Ishikawa (cell line): ENCODE data around the gene FRZB.

ENCODE experiments used
- CEBPB ChIP-seq: IDR thresholded peaks from 2 replicates; pipeline ENCODE4 v1.6.1; 2012
- CREB1 ChIP-seq: IDR thresholded peaks from 2 replicates; pipeline ENCODE4 v1.6.1; 2012; ENCODE audit warnings: low read depth
- EGR1 ChIP-seq: IDR thresholded peaks from 2 replicates; pipeline ENCODE4 v1.6.1; 2012
- EP300 ChIP-seq: IDR thresholded peaks from 2 replicates; pipeline ENCODE4 v1.6.1; 2012; ENCODE audit warnings: borderline replicate concordance
- FOXM1 ChIP-seq: IDR thresholded peaks from 2 replicates; pipeline ENCODE4 v1.6.1; 2012; ENCODE audit warnings: low read depth, borderline replicate concordance
- NFIC ChIP-seq: IDR thresholded peaks from 2 replicates; pipeline ENCODE4 v1.6.1; 2012
- RAD21 ChIP-seq: IDR thresholded peaks from 2 replicates; pipeline ENCODE4 v1.6.1; 2012; ENCODE audit warnings: low read depth
- TAF1 ChIP-seq: IDR thresholded peaks from 2 replicates; pipeline ENCODE4 v1.6.1; 2012; ENCODE audit warnings: low read depth, mild to moderate bottlenecking
- TCF12 ChIP-seq: IDR thresholded peaks from 2 replicates; pipeline ENCODE4 v1.6.1; 2012; ENCODE audit warnings: low read depth
- TEAD4 ChIP-seq: IDR thresholded peaks from 2 replicates; pipeline ENCODE4 v1.6.1; 2012
- YY1 ChIP-seq: IDR thresholded peaks from 2 replicates; pipeline ENCODE4 v1.6.1; 2012; ENCODE audit warnings: low read depth
- ZBTB7A ChIP-seq: IDR thresholded peaks from 2 replicates; pipeline ENCODE4 v1.6.1; 2012; ENCODE audit warnings: low read depth
- TF ChIP-seq, protein P1 (sequence below): IDR thresholded peaks from 2 replicates; pipeline ENCODE4 v1.6.1; 2012; ENCODE audit warnings: low read depth, mild to moderate bottlenecking
- TF ChIP-seq, protein P2 (sequence below): IDR thresholded peaks from 2 replicates; pipeline ENCODE4 v1.6.1; 2012
- TF ChIP-seq, protein P3 (sequence below): IDR thresholded peaks from 2 replicates; pipeline ENCODE4 v1.6.1; 2012

FRZB gene

DNA sequence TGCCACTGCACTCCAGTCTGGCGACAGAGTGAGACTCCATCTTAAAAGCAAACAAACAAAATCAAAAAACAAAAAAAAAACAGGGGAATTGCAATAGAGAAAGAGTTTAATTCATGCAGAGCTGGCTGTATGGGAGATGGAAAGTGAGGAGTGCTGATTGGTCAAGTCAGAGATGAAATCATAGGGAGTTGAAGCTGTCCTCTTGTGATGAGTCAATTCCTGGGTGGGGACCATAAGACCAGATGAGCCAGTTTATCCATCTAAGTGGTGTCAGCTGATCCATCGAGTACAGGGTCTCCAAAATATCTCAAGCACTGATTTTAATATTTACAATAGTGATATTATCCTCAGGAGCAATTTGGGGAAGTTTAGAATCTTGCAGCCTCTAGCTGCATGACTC is 45.3 kb downstream of the FRZB start:
- TF ChIP-seq NFIC (no peak), CEBPB (no peak)
- TF ChIP-seq, protein P1, sequence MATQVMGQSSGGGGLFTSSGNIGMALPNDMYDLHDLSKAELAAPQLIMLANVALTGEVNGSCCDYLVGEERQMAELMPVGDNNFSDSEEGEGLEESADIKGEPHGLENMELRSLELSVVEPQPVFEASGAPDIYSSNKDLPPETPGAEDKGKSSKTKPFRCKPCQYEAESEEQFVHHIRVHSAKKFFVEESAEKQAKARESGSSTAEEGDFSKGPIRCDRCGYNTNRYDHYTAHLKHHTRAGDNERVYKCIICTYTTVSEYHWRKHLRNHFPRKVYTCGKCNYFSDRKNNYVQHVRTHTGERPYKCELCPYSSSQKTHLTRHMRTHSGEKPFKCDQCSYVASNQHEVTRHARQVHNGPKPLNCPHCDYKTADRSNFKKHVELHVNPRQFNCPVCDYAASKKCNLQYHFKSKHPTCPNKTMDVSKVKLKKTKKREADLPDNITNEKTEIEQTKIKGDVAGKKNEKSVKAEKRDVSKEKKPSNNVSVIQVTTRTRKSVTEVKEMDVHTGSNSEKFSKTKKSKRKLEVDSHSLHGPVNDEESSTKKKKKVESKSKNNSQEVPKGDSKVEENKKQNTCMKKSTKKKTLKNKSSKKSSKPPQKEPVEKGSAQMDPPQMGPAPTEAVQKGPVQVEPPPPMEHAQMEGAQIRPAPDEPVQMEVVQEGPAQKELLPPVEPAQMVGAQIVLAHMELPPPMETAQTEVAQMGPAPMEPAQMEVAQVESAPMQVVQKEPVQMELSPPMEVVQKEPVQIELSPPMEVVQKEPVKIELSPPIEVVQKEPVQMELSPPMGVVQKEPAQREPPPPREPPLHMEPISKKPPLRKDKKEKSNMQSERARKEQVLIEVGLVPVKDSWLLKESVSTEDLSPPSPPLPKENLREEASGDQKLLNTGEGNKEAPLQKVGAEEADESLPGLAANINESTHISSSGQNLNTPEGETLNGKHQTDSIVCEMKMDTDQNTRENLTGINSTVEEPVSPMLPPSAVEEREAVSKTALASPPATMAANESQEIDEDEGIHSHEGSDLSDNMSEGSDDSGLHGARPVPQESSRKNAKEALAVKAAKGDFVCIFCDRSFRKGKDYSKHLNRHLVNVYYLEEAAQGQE = no peak

DNA sequence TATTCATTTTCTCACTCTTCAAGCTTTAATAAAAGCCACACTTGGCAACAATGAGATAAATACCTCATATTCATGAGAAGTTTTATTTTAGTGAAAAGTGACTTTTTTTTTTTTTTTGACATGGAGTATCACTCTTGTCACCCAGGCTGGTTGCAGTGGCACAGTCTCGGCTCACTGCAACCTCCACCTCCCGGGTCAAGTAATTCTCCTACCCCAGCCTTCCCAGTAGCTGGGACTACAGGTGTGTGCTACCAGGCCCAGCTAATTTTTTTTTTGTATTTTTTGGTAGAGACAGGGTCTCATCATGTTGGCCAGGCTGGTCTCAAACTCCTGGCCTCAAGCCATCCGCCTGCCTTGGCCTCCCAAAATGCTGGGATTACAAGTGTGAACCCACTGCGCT is 47.0 kb downstream of the FRZB start:
- TF ChIP-seq, protein P2, sequence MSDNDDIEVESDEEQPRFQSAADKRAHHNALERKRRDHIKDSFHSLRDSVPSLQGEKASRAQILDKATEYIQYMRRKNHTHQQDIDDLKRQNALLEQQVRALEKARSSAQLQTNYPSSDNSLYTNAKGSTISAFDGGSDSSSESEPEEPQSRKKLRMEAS = no peak
- TF ChIP-seq TEAD4 (no peak), YY1 (no peak), EGR1 (no peak), FOXM1 (no peak), RAD21 (no peak), CEBPB (no peak), TCF12 (no peak), CREB1 (no peak), TAF1 (no peak)
- TF ChIP-seq, protein P3, sequence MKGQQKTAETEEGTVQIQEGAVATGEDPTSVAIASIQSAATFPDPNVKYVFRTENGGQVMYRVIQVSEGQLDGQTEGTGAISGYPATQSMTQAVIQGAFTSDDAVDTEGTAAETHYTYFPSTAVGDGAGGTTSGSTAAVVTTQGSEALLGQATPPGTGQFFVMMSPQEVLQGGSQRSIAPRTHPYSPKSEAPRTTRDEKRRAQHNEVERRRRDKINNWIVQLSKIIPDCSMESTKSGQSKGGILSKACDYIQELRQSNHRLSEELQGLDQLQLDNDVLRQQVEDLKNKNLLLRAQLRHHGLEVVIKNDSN = no peak

DNA sequence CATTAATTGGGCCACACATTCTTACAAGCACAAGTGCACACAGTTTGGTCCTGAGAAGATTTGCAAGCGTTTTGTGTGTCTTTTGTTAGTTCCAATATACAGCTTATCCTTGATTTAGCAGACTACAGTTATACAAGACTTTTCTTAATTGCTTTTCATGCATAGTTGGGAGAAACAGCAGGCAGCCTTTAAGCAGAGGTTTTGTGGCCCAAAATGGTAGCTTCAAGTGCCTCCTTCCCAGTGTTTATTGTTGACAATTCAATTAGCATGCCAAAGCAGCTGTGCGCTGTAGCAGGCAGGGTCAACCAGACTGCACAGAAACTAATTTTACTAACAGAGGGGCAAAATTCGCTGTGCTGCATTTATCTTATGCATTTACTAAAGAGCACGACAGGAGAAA is 47.5 kb downstream of the FRZB start:
- no peak for TF ChIP-seq CEBPB
- TF ChIP-seq, protein P2 = no peak
- TF ChIP-seq YY1 = no peak
- TF ChIP-seq, protein P1 = no peak
- no peak for TF ChIP-seq TEAD4
- TF ChIP-seq, protein P3 = no peak
- no peak for TF ChIP-seq TAF1
- TF ChIP-seq RAD21 = no peak
- no peak for TF ChIP-seq CREB1
- no peak for TF ChIP-seq EP300
- TF ChIP-seq TCF12 = no peak
- no peak for TF ChIP-seq NFIC
- no peak for TF ChIP-seq ZBTB7A
- TF ChIP-seq FOXM1 = no peak

DNA sequence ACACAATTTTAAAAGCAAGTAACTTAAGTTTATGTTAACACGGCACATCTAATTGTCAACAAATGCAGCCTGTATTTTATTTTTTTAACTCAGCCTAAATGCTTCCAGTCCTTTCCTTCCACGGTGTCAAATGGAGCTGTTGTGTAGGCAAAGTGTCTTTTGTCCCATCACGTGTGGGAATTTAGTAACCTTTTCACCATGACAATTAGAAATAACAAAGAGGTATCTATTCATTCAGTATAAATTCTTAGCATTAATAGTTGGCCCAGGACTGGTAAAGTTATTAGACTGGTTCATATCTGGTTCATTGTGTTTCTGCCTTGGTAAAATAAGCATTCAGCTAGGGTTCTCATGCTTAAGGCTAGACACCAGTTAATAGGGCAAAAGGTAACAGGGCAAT is 47.9 kb downstream of the FRZB start:
- TF ChIP-seq, protein P1 = no peak
- TF ChIP-seq TAF1 (no peak), FOXM1 (no peak), NFIC (no peak), EGR1 (no peak), CREB1 (no peak), RAD21 (no peak), ZBTB7A (no peak), TCF12 (no peak), CEBPB (no peak), TEAD4 (no peak), YY1 (no peak), EP300 (no peak)
- TF ChIP-seq, protein P2 = no peak
- TF ChIP-seq, protein P3 = no peak
